Measurements from ENCODE around the gene BARHL1. TPM values are rescaled to one million over a fixed set of nuclear protein-coding genes. Genes with fewer than 3 reads are reported as not detected.

BARHL1 gene
- polyA plus RNA-seq, 3 donors = not detected

DNA sequence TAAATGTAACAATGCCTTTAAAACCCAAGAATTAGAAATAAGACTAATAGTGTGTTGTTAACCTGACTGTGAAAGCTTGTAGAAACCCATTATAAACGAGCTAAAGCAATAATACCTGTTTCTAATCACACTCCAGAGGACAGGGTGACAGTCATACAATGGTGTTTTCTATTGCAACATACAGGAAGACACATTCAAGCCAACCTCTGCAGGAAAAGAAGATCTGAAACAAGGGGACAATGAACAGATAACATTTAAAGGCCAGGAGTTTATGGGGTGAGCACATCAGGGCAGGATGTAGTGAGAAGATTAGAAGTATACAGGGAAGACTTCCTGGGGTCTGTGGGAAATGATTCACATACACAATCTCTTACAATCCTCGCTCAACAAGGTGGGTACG is 13.8 kb downstream of the BARHL1 start:
- WGBS, 3 donors = 70 to 78% (median 74%) methylated on average over 3 of the region's 3 CpGs
- H3K27ac ChIP-seq (ENCODE audit: low read depth, low read length) = no peak overlapping the region

DNA sequence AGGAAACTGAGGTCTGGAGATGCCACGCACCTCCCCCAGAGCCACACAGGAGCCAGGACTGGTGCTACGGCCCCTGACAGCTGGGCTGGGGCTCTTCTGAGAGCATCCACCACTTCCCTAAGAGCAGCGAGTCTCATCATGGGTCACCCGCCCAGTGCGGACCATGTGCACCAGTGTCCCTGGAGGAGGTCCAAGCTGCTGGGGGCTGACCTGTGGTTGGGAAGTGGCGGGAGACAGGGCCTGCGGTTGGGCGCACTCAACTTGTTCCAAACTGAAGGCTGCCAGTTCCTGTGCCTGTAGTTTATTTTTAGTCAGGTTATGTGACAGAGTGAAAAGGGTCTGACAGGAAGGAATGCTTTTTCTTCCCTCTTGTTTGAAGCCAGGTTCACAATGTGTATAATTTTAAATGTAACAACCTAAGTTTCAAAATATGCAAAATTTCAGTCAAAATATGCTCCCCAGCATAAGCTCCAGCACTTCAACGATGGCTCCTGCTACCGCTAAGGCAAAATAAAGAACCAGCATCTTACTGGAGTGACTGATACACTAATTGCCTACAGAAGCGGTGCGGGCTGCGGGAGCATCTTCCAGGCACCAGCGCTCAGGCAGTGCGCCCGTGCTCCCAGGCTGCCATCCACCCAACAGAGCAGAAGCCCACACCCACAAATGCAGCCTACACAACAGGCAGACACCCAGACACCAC is 14.8 kb downstream of the BARHL1 start:
- H3K27ac ChIP-seq (ENCODE audit: low read depth, low read length) = no peak overlapping the region
- 79 to 96% (median 82%) methylated on average over 16 of the region's 16 CpGs for WGBS, 3 donors

DNA sequence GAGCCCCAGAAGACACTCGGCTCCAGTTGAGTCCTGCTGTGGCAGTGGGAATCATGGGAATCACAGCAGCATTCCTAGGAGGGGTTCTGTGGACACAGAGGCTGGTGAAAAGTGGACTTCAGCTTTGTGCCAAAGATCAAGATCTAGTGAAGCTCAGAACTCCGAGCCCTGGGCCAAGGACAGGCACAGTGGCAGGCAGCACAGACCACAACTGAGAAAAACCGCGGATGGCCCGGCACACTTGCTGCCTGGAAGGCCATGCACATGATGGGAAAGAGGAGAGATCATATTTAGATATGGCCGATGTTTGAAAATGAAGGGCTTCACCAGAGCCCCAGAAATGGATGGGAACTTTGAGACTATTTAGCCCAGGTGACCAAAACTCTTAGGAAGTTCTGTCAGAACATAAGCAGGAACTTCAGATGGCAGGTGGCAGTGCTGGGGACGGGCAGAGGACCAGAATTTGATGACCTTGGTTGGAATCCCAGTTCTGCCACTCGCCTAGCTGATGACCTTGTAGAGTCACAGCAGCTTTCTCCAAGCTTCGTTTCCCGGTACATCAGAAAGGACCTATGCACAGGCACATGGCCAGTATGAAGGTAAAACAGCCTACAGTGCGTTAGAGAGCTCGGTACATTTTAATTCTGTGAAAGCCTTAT is 18.0 kb downstream of the BARHL1 start:
- WGBS, 3 donors = 86 to 94% (median 88%) methylated on average over 12 of the region's 12 CpGs
- H3K27ac ChIP-seq (ENCODE audit: low read depth, low read length) = no peak overlapping the region

DNA sequence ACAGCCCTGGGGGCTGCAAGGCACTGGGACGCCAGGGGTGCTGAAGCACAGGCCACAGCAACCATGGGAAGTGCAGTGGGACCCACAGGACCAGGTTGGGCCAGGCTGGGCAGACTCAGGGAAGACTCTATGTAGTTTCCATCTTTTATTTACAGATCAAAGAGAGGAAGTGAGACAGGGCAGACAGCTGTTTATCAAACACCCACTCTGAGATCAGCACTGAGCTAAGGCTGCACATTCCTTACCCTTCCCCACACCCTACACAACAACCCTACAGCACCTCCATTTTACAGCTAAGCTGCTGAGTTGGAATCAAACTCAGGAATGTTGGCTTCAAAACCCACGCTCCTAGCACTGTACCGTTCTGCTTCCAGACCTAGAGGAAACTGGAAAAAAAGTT is 19.8 kb downstream of the BARHL1 start:
- no peak overlapping the region for H3K27ac ChIP-seq (ENCODE audit: low read depth, low read length)
- WGBS, 3 donors = 74 to 83% (median 80%) methylated on average over 3 of the region's 3 CpGs

DNA sequence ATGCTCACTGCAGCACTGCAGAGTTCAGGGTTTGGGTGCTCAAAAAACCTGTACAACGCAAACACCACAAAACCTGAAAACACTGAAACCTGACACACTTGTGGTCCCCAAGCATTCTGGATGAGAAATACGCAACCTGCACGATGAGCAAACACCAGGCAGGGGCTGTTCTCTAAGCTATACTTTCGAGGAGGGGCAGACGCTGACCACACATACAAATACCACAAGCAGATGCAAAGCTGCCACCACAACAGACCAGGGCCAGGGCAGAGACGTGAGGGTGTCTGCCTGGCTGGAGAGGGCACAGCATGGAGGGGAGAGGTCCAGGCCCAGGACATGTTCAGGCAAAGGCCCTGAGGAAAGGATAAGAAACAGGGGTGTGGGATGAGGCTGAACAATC is 23.0 kb downstream of the BARHL1 start:
- 92 to 95% (median 94%) methylated on average over 6 of the region's 6 CpGs for WGBS, 3 donors
- H3K27ac ChIP-seq (ENCODE audit: low read depth, low read length) = no peak overlapping the region

DNA sequence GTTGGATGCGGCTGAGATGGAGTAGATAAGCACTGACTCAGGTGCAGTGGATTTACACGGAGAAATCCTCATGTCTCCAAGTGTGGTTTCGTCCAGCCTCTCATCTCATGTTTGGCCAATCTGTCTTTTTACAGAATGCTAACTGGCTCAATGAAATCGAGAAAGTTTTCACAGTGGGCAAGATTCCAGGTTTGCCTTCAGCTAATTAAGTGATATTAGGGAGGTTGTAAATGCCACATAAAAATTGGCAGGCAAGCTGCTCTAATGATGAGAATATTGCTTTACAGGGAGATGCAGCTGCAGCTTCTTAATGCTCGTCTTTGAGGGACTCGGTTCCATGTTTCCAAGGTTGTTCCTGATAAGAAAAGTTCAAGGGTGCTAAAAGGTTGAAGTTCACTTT is 23.7 kb downstream of the BARHL1 start:
- no peak overlapping the region for H3K27ac ChIP-seq (ENCODE audit: low read depth, low read length)
- WGBS, 3 donors = 79 to 88% (median 88%) methylated on average over 6 of the region's 6 CpGs

DNA sequence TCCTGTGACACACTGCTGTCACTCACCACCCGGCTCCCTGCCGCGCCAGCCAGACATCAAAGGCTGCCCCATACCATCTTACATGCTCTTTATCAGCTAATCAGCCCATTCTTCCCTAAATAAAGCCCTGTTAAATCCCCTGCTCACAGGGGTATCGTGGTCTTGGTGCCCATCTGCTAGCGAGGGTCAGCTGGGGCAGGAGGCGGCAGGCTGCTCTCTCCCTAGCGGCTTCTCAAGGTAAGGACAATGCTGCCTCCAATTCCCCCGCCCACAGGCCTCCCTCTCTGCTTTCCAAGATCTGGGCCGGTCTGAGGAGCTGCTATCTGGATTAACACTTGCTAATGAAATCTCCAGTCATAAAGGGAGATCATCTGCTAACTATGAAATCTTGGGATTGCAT is 26.8 kb downstream of the BARHL1 start:
- WGBS, 3 donors = 91 to 98% (median 92%) methylated on average over 9 of the region's 9 CpGs

DNA sequence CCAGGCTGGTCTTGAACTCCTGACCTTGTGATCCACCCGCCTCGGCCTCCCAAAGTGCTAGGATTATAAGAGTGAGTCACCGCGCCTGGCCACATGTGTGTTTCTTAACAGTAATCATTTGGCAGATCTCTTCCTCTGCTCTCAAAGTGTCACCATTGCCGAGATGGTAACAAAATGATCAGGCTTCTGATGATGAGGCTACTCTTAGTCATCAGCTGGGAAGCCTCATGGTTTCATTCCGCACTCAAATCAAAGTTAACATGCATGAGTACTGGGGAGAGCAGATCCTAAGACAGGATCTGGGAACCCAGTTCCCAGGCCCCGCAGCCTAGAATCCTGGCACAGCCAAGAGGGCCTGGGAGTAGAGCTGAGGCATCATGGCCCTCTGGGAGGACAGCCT is 27.4 kb downstream of the BARHL1 start:
- no peak overlapping the region for H3K27ac ChIP-seq (ENCODE audit: low read depth, low read length)
- WGBS, 3 donors = 84 to 92% (median 86%) methylated on average over 7 of the region's 7 CpGs

More for the DNA sequence above, 26.8 kb downstream of the BARHL1 start:
- no peak overlapping the region for H3K27ac ChIP-seq (ENCODE audit: low read depth, low read length)

DNA sequence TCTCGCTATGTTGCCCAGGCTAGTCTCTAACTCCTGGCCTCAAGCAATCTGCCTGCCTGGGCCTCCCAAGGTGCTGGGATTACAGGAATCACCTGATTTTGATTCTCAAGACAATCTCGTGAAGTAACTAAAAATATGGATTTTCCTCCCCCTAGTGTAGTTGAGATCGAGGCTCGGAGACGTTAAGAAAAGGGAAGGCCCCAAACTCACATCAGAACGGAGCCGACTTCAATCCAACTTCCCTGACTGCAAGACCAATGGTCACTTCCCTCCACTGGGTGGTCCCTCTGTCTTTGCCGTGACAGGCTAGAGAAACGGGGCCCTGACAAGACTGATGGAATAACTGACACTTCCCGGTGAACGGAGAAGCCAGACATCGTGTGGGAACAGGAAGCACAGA is 28.3 kb downstream of the BARHL1 start:
- no peak overlapping the region for H3K27ac ChIP-seq (ENCODE audit: low read depth, low read length)
- 88 to 89% (median 89%) methylated on average over 12 of the region's 12 CpGs for WGBS, 3 donors

DNA sequence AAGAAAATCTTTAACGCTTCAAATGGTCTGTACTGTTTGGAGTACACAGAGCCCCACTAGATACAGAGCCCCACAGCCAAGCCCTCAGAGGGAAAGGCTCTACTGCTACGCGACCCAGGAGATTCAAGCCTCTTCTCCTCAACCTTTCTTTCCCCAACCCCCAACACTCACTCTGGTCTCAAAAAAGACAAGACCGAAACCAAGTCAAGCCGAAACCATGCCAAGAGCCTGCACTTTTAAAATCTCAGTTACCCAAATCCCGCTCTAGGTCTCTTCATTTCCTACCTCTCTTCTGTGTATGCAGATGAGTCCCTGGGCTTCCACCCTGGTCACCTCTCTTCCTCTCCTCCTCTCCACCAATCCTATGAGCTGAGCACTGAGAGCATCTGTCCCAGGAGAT is 31.9 kb downstream of the BARHL1 start:
- no peak overlapping the region for H3K27ac ChIP-seq (ENCODE audit: low read depth, low read length)
- 80 to 86% (median 83%) methylated on average over 6 of the region's 6 CpGs for WGBS, 3 donors

DNA sequence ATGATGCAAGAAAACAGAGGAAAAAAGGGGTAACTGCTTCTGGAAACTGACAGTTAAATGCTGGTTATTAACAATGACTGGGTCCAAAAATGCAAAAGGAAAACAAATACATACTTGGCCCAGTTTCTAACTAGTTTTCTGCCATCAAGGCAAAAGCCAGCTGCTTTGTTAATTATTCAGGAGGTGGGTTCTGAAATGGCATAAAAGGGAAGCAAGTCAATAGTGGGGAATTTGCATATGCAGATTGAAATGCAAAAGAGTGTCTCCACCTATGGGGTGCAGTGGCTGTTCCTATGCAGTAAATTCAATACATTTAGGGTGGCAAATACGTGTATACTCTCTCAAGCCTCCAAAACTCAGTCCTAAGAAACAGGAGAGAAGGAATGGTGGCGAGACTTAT is 33.4 kb downstream of the BARHL1 start:
- no peak overlapping the region for H3K27ac ChIP-seq (ENCODE audit: low read depth, low read length)
- WGBS, 3 donors = 85 to 91% (median 87%) methylated on average over 2 of the region's 2 CpGs

DNA sequence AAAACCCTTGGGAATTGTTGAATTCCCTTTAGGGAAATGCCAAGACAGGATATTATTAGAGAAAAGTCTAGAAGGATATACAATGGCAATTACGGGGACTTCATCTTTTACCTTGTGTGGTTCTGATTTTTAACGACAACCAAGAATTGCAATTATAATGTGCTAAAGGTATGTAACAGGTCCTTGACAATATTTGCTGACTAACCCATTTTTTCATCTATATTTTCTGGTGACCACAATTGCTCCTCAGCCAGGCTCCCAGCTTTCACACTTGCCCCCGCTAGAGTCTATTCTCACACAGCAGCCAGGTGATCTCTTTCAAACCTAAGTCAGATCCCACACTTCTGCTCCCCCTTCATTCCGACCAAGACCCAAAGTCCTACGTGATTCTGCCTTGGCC is 34.3 kb downstream of the BARHL1 start:
- WGBS, 3 donors = 92 to 94% (median 93%) methylated on average over 5 of the region's 5 CpGs
- no peak overlapping the region for H3K27ac ChIP-seq (ENCODE audit: low read depth, low read length)

DNA sequence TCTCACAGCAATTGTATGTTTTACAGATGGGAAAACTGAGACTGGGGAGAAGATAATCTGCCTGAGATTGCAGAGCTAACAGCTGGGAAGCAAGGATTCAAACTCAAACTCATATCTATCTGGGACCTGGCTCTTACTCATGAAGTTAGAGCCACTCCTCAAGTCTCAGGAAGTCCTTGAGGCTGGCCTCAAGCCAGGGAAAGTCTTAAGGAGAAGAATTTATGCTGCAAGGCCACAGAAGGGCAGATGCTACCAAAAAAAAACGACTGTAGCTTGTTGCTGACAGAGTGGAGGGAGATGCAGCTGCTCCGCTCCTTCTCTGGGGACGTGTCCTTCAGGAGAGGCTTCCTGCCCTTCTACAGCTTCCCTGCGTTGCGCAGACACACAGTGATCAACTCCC is 39.8 kb downstream of the BARHL1 start:
- WGBS, 3 donors = 72 to 77% (median 73%) methylated on average over 5 of the region's 5 CpGs
- no peak overlapping the region for H3K27ac ChIP-seq (ENCODE audit: low read depth, low read length)

DNA sequence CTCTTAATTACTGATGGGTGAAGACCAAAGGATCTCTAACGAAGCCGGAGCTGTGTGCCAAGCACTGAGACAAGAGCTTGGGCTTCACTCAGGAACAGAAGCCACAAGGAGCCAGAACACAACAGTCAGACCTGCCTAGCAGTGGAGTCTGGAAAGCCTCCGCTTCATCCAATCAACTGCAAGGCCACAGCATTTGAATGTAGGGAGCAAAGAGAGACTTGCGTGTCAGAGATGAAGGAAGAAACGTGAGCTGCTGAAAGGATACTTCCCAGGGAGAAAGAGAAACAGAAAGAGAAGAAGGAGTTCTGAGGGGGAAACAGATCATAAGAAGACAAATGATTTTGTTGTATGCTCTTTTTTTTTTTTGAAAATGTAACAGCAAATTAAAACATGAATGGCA is 43.9 kb downstream of the BARHL1 start:
- no peak overlapping the region for H3K27ac ChIP-seq (ENCODE audit: low read depth, low read length)
- 87 to 93% (median 90%) methylated on average over 5 of the region's 5 CpGs for WGBS, 3 donors

DNA sequence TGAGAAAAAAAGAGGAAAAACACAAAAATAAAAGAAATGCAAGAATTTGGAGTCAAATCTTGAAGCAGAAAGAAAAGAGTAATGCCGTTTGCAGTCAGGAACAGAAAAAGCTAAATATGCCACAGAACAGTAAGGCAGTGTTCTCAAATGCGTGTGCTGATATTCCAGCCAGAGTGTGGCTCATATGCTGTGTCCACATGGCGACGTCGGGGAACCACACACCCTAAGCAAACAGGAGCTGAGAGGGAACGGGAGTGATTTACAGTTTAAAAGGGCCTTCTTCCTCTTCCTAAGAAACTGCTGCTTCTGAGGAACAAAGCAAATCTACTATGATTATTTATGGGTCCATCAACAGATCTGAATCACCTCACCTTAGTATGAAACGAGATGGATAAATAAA is 44.7 kb downstream of the BARHL1 start:
- H3K27ac ChIP-seq (ENCODE audit: low read depth, low read length) = no peak overlapping the region
- WGBS, 3 donors = 74 to 81% (median 80%) methylated on average over 7 of the region's 7 CpGs

DNA sequence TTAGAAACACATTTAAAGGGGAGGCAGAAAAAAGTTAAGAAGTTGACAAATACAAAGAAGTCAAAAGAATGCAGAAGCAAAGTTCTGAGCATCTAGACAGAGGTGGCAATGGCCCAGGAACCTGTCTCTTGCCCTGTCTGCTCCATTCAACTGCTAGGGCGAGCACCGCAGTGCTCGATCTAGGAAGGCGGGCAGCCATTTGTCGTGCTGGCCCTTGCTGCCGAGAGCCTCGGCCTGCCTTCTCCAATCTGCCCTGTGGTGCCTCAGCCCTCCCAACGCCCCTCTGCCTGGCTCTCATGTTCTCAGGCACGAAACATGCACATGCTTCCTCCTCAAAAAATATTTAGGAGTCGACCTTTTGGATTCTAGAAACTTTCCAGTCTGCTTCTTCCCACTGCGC is 45.2 kb downstream of the BARHL1 start:
- no peak overlapping the region for H3K27ac ChIP-seq (ENCODE audit: low read depth, low read length)
- WGBS, 3 donors = 91 to 94% (median 92%) methylated on average over 11 of the region's 11 CpGs

DNA sequence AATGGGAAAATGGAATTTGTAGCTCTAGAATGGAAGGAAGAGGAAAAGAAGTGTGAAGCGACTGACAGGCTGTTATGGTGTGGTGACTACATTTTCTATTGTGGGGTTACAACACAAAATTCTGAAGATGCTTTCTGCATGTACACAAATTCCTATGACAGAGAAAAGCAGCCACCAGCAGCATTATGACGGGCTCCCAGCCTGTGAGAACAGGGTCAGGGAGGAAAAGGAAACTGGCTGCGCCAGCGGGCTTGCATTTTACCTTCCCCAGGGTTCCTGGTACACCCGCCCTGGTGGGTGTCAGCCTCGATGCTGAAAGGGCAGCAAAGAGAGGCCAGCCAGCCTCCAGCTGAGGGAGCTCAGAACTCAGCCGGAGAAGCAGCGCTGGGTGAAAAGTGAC is 46.3 kb downstream of the BARHL1 start:
- WGBS, 3 donors = 92 to 95% (median 93%) methylated on average over 8 of the region's 8 CpGs

DNA sequence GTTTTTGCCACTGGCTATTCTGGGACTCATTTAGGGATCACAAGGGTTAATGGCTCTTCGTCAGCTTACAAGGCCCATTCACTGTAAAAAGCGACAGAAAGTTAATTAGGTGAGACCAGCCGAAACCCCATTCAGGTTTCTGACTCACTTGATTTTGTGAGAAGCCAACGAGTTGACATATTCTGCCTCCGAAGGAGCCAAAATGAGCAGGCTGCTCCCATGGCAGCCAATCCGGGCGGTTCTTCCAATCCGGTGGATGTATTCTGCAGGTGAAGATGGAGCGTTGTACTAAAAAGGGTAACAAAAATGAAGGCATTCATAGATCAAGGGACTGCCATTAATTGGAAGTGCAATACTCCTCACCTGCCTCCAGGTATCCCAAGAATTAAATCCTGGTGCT is 47.7 kb downstream of the BARHL1 start:
- WGBS, 3 donors = 88 to 92% (median 92%) methylated on average over 9 of the region's 9 CpGs
- H3K27ac ChIP-seq (ENCODE audit: low read depth, low read length) = no peak overlapping the region

More for the DNA sequence above, 46.3 kb downstream of the BARHL1 start:
- H3K27ac ChIP-seq (ENCODE audit: low read depth, low read length) = no peak overlapping the region

DNA sequence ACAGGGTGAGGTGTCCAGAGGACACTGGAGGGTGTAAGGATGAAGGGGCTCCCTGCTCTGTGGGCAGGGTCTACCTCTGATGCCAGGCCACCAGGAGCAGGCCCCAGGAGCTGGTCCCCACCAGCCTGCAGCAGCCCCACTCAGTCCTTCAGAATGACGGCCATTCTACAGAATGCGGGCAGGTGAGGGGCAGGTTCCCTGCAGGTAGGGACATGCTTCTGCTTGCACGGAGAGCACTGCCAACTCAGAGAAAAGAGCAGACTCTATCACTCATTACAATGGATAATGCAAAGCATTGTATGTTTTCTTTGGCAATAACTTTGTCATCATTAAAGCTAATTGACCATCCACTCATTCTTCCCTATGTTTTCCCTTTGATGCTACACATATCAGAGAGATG is 48.4 kb downstream of the BARHL1 start:
- WGBS, 3 donors = 87 to 97% (median 94%) methylated on average over 3 of the region's 3 CpGs
- H3K27ac ChIP-seq (ENCODE audit: low read depth, low read length) = no peak overlapping the region

DNA sequence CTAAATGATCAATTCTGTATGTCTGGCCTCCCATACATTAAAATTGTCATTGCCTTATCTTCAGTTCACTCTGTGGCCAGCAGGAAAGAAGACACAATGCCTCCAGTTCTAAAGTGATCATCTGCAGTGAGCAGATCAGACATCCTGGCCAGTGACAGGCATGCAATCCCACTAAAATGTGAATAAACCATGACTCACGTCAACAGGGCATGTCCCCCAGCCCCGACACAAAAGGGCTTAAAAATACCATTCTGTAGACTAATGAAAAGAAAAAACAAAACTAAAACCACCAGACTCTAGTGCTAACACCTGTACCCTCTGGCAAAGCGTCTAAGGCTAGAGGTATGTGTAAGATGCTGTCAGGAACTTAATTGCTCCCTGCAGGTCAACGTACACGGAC is 48.9 kb downstream of the BARHL1 start:
- no peak overlapping the region for H3K27ac ChIP-seq (ENCODE audit: low read depth, low read length)
- WGBS, 3 donors = 91 to 94% (median 93%) methylated on average over 5 of the region's 5 CpGs
